DMS153 treated with DMSO at 0.1 percent for 48 hours (cell line): Measurements from ENCODE around the gene STK10.

Source experiments
- DNase-seq: peaks from one replicate; lab custom pipeline; 2025; ENCODE audit not compliant: unreplicated experiment; lab: John Stamatoyannopoulos, UW

Gene STK10

DNA sequence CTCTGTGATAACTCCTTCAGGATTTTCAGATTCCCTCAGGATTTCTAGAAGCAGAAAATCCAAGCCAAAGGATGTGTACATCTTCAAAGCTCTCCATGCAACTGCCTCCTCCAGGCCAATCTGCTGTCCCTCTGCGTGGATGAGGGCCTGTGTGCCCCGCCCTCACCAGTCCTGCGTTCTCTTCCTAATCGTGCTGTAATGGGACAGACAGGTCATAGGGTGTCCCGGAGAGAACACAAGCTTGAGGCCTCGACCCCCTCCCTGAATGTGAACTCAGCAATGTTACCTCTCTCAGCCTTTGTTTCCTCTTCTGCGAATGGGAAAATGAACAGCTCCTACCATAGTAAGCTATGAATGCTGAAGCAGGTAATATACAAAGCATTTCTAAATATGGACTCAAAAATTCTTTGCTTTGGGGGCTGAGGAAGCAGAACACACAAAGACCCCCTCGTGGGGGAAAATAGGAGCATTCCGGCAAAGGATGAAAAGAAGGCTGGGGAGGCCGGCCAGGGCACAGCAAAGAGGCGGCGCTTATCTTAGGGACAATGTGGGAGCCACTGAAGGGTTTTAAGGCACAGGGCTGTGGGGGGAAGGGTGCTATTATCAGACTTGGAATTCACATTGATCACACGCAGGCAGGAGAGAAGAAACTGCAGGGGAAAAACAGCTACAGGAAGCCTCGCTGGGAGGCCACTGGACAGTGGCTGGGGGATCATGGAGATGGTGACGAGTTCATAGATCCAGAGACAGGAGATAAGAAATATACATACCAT is 124.4 kb downstream of the STK10 start:
- DNase-seq: no peak

GRCh38 chr5:172059661-172060100 is 128.3 kb downstream of the STK10 start:
- no peak for DNase-seq

DNA sequence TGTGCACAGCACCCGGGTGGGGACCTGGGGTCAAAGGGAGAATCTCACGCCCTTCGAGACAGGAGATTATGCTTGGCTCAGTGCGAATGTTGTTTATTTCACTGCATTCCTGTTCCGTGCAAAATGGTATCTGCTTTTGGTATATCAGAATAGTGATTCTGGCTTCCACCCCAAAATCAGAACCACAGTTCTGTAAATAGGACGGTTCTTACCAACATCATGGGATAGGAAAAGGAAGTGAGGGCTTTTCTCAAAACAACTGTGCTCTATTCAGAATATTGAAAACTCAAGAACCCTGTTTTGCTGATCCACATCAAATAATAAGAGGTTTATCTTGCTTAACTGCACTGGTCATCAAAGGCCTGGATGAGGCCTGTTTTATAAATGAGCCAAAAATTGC is 129.9 kb downstream of the STK10 start:
- DNase-seq: no peak

- no peak for DNase-seq
These were observed 132.0 kb downstream of the STK10 start for GRCh38 chr5:172055996-172056395.

DNA sequence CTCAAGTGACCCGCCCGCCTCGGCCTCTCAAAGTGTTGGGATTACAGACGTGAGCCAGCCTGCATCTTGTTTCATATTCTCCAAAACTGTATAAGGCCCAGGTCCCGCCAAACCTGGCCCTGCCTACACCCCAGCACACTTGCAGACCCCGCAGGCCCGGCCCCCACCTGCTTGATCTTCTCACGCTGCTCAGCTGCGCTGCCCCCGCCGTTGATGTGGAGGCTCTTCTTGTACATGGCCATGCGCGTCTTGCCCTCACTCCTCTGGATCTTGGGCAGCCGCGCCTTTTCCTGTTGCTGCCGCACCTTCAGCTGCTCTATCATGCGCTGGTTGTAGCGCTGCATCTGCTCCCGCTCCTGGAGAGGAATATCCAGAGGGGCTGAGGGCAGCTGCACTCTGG is 132.6 kb downstream of the STK10 start:
- DNase-seq: no peak

- no peak for DNase-seq
These were observed 133.3 kb downstream of the STK10 start for GRCh38 chr5:172054611-172055153.

- DNase-seq: no peak
These were observed 135.4 kb downstream of the STK10 start for GRCh38 chr5:172052450-172053236.

- no peak for DNase-seq
These were observed 136.2 kb downstream of the STK10 start for GRCh38 chr5:172051643-172052339.

DNA sequence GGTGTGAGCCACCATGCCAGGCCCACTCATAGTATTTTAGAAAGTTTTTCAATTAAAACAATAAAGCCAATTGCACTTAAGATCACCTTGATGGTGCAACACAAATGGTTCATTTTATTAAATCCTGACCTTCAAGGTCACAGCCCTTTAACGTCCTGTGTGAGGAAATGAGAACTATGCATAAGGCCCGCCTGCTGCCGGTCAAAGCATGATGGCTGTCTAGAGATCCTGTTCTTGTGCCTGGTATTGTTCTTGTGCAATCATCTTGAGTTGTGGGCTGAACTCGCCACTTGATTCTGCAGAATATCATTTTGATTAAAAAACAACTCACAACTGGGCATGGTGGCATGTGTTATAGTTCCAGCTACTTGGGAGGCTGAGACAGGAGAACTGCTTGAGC is 137.9 kb downstream of the STK10 start:
- no peak for DNase-seq

DNA sequence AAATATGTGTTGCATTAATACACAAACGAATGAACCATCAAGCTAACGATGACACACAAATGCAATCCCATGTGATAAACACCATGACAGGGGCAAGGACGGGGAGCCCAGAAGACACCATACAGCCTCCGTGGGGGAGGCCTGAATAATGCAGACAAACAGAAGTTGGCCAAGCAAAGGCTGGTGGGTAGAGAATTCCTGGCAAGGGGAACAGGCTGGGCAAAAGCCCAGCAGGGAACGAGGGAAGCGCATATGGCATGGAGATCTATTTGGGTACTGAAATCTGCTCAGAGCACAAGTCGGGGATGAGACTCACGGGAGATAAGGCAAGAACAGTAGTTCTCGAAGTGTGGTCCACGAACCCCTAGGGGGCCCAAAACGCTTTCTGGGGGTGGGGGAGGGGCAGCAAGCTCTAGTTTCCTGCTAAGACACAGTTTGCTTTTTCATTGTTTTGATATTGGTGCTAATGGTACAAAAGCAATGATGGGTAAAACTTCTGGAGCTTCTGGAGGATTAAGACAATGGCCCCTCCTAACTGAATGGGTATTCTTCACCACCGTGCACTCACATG is 138.7 kb downstream of the STK10 start:
- DNase-seq: no peak

DNA sequence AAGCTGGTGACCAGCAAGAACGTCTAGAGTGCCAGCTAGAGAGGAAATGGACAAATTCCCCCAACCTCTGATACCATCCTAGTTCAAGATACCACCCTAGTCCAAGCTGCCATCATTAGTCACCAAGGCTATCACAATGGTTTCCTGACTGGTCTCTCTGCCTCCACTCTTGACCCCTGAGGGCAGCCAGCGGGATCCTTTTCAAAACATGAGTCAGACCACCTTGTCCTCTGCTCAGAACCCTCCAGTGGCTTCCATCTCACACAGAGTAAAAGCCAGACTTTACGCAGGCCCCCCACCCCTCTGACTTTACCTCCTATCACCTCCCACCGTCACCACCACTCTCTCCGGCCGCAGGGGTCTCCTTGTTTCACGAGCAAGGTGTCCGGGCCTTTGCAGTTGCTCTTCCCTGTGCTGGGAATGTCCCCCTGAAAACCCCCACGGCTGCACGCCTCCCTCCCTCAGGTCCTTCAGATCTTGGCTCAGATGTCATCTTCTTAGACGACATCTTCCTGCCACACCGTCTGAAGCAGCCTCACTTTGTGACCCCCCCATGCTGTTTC is 139.4 kb downstream of the STK10 start:
- no peak for DNase-seq

GRCh38 chr5:172048170-172048422 is 139.9 kb downstream of the STK10 start:
- DNase-seq: no peak

DNA sequence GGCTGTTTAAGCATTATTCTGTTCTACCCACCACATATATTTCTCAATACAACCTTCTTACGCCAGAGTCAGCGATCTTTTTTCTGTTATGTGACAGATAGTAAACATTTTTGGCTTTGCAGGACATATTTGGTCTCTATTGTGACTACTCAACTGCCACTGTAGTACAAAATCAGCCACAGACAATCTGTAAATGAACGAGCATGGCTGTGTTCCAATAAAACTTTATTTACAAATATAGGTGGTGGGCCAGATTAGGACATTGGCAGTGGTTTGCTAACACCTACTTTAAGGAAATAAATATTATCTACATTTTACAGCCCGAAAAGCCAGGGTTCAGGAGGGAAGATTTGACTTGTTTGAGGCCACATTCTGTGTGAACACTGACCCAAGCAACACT is 141.4 kb downstream of the STK10 start:
- no peak for DNase-seq

GRCh38 chr5:172045315-172045632 is 142.8 kb downstream of the STK10 start:
- DNase-seq: no peak

DNA sequence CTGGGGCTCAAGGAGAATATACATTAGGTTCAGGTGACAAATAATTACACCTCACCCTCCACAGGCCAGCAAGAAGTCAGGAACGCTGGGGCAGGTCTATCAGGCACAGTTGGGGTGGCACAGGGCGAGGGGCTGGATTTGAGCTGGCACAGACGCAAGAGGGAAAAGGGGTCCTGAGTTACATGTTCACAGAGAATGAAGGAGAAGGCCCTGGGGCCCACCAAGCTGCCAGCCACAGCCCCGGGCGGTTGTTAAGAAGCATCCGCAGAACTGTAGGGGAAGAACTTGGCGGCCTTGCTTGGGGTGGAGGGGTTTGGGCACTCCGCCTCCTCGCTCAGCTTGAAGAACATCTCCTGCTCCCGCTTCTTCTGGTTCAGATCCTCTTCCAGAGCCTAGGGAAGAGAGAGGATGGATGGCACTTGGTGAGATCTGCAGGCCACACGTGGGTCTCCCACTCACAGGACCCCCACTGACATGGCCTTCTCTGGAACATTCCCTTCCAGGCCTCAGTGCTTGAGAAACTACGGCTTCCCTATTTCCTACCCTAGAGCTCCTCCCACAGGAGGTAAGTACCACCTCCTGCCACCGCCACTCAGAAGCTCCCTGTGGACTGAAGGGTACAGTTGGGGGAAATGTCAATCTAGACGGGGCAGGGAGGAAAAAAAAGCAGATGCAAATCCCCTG is 143.3 kb downstream of the STK10 start:
- DNase-seq: no peak

- DNase-seq: no peak
These were observed 144.2 kb downstream of the STK10 start for GRCh38 chr5:172043865-172044264.

DNA sequence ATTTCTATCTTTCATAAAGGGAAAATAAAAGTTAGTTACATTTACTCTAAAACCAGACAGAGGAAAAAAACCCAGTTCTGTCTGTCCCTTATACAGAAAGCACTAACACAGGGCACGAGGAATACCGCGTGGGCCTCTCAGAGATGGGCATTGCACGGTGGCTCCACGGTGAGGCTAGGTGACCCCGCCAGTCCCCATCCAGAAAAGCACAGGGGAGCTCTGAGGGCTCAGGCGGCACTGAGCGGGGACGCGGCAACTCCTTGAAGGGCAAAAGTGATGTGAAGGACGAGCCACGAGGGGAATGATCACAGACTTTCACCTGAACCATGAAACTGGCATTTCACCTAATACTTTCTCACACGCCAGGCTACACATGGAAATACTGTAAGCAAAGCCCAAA is 145.8 kb downstream of the STK10 start:
- no peak for DNase-seq

DNA sequence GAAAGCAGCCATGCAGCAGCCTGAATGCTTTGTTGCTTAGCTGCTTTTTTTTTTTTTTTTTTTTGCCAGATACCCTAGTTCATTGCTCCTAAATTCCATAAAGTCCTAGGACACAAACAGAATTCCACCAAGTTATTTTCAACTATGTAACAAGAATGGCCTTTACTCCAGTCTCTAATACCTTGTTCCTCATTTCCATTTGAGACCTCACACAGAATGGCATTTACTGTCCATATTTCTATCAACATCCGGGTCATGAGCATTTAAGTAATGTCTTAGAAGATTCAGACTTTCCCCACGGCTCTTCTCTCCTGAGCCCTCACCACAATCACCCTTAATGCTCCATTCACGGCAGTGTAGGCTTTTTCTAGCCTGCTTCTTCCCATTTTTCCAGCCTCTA is 149.9 kb downstream of the STK10 start:
- DNase-seq: no peak

DNA sequence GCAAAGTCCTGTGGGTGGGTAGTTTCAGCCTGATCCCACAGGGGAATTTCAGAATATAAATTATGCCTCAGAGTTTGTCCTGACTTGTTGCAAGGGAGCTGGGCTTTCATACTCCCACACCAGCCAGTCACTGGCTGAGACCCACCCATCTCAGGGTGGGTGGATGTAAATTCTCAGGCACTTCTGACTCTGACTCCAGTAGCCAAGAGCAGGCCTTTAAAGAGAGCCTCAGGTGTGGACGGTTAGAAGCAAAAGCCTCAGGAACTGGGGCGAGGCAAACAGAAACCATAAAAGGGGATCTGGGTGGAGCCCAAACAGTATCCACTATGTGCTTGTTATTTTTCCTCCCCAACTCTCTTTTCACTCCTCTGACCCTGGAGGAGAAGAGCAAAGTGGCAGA is 153.0 kb downstream of the STK10 start:
- DNase-seq: no peak

DNA sequence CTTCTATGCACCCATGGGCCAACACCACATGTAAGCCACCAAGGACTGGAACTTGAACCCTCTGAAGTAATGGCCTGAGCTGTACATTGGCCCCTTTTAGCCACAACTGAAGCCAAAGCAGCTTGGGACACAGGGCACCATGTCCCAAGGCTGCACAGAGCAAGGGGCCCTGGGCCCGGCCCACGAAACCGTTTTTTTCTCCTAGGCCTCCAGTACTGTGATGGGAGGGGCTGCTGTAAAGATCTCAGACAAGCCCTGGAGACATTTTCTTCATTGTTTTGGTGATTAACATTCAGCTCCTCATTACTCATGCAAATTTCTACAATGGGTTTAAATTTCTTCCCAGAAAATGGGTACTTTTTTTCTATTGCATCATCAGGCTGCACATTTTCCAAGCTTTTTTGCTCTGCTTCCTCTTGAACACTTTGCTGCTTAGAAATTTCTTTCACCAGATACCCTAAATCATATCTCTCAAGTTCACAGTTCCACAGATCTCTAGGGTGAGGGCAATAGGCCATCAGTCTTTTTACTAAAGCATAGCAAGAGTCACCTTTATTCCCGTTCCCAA is 156.0 kb downstream of the STK10 start:
- no peak for DNase-seq
